ENCODE data around the gene PRDX5. TPM values are rescaled to one million over a fixed set of nuclear protein-coding genes. Genes with fewer than 3 reads are reported as not detected.

The PRDX5 gene
- total RNA-seq, 2 experiments from 2014 or later, result 156 to 164 TPM

DNA sequence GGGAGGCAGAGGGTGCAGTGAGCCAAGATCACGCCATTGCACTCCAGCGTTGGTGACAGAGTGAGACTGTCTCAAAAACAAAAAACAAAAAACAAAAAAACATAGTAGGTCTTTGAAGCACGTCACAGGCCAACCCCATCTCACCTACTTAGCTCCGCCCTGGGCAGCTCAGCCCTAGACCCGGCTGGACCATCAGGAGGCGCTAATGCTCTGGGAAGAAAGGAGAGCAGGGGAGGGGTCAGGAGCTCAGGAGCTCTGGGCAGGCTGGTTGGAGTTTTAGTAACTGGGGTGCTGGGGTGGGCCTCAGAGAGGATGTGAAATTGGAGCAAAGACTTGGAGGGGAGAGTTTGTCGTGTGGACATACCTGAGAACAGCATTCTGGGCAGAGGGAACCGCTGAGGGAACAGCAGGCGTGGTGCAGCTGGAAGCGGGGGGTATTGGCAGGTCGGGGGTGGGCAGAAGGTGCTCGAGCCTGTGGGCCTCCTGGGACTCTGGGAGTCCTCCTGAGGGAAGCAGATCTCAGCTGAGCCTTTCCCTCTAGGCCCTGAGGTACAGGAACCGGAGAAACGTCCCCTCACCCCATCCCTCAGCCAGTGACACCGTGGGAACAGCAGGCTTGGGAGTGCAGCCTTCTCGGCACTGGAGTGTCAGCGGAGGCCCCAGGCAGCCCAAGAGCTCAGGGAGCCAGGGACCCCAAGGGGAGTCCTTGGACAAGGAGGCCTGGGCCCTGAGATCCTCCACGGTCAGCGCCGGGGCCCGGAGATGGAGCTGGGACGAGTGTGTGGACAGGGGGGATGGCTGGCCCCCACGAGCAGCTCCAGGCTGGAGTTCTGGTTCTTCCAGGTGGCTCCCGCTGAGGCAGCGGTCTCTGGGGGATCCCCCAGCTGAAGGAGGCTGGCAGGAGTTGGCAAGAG, 38.8 kb downstream of the PRDX5 start:
- Mint-ChIP-seq H3K27ac (peak overlapping the region; percentile 56), H3K4me3 (peak overlapping the region; percentile 4), H3K36me3 (peaks cover 10% of the 10 kb centered on the region), H3K27me3 (no peaks in the 10 kb centered on the region), H3K4me1 (ENCODE audit: low read depth) (peaks cover 32% of the 10 kb centered on the region), H3K9me3 (no peaks in the 10 kb centered on the region)
- DNase-seq, result peak; percentile 71
- CTCF ChIA-PET, result interaction anchor here (0.9 to 2.1 kb wide), 5 partner anchors 14 to 1528 kb away, joined by 3 to 13 read pairs (median 8); partner anchors contain the start of gene CCDC88B
- intact Hi-C loops (cut with micrococcal nuclease), result no loop called here
- POLR2A ChIA-PET, result interaction anchor here (0.6 to 2.8 kb wide), 6 partner anchors 11 to 422 kb away, joined by 3 to 10 read pairs (median 4); partner anchors contain the start of genes PRDX5 and TRMT112

DNA sequence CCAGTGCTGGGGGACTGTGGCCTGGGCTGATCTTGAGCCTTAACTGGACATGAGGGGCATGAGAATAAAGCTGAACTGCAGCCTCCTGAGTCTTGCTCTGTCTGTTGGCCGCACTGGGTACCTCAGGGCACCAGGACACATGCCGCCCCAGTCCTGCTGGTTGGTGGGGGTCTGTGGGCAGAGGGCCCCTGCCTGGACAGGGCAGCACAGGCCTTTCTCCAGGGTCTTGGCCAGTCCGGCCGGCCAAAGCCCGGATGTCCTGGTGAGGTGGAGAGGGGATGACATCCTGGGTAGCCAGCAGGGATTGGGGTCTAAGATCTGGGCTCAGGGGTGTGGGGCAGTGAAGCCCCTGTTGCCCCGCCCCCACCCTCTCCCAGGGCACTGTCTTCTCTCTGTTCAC, 39.5 kb downstream of the PRDX5 start:
- Mint-ChIP-seq H3K4me1 (ENCODE audit: low read depth) (peaks cover 37% of the 10 kb centered on the region), H3K27me3 (no peaks in the 10 kb centered on the region), H3K27ac (peak overlapping the region; percentile 53), H3K9me3 (no peaks in the 10 kb centered on the region), H3K4me3 (no peak overlapping the region), H3K36me3 (peaks cover 15% of the 10 kb centered on the region)
- intact Hi-C loops (cut with micrococcal nuclease), result no loop called here
- no peak for DNase-seq
- POLR2A ChIA-PET, result interaction anchor here (1.9 to 2.8 kb wide), 2 partner anchors 16 to 40 kb away, joined by 6 to 10 read pairs; partner anchors contain the start of genes PRDX5 and TRMT112
- CTCF ChIA-PET, result interaction anchor here (0.9 to 2.1 kb wide), 7 partner anchors 15 to 1527 kb away, joined by 3 to 13 read pairs (median 4); partner anchors contain the start of genes CCDC88B, PRDX5 and TRMT112

DNA sequence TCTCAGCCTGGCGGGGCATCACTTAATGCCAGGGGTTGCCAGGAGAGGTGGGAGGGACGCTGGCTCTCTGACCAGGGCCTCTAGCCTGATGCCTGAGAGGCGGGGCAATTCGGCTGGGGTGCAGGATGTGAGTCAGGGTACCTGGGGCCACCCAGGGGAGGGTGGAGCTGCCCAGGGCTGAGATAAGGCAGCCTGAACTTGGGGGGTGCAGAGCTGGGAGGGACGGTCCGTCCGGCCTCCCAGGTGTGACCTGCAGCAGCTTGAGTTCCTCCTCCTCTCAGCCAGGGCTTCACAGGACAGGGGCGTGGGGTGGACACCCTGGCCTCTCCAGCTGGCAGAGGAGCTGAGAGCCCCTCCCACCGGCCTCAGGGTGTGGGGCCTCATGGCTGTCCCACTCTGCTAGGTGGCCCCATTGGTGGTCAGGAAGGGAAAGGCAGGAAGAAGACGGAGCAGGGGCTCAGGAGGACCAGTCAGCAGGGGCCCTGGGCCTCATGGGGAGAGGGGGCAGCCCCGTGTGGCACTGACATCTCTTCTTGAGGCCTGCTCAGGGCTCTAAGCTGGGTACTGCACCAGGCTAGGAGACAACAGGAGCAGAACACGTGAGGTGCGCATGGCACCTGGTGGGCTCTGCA, 40.1 kb downstream of the PRDX5 start:
- Mint-ChIP-seq H3K4me3 (peak overlapping the region; percentile 60), H3K27ac (peak overlapping the region; percentile 53), H3K27me3 (no peaks in the 10 kb centered on the region), H3K4me1 (ENCODE audit: low read depth) (peaks cover 37% of the 10 kb centered on the region), H3K9me3 (no peaks in the 10 kb centered on the region), H3K36me3 (peaks cover 15% of the 10 kb centered on the region)
- ChIA-PET CTCF (interaction anchor here (0.9 to 2.1 kb wide), 3 partner anchors 15 to 91 kb away, joined by 4 to 13 read pairs (median 4); partner anchors contain the start of genes PRDX5 and TRMT112), POLR2A (interaction anchor here (1.9 to 2.8 kb wide), 2 partner anchors 16 to 41 kb away, joined by 6 to 10 read pairs; partner anchors contain the start of genes PRDX5 and TRMT112)
- intact Hi-C loops (cut with micrococcal nuclease), result loop anchor here (2.0 kb wide), 2 partner anchors 15 to 91 kb away; no protein-coding TSS in a partner anchor
- DNase-seq, result peak; percentile 82

DNA sequence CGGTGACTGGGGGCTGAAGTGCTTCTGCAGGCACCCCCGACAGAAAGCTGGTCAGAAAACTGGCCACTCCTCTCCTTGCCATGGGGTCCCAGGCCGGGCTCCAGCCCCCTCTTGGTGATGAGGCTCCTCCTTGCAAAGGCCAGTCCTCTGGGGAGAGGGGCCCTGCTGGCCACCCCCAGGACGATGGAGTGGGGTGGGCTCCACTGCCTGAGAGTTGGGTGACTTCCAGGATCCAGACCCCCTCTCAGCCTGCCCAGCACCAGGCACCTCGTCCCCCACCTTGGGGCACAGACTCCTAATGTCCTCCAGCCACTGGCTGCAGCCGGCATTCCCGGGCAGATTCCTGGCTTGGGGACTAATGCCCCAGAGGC, 40.6 kb downstream of the PRDX5 start:
- Mint-ChIP-seq H3K36me3 (peaks cover 15% of the 10 kb centered on the region), H3K27ac (peak overlapping the region; percentile 53), H3K9me3 (no peaks in the 10 kb centered on the region), H3K4me3 (peak overlapping the region; percentile 60), H3K4me1 (ENCODE audit: low read depth) (peaks cover 37% of the 10 kb centered on the region), H3K27me3 (no peaks in the 10 kb centered on the region)
- ChIA-PET POLR2A (interaction anchor here (1.9 to 2.8 kb wide), 2 partner anchors 17 to 41 kb away, joined by 6 to 10 read pairs; partner anchors contain the start of genes PRDX5 and TRMT112), CTCF (interaction anchor here (0.9 to 1.4 kb wide), 5 partner anchors 16 to 90 kb away, joined by 3 to 5 read pairs (median 4); partner anchors contain the start of genes PRDX5 and TRMT112)
- DNase-seq, result no peak
- intact Hi-C loops (cut with micrococcal nuclease), result loop anchor here (2.0 kb wide), 2 partner anchors 16 to 90 kb away; no protein-coding TSS in a partner anchor

DNA sequence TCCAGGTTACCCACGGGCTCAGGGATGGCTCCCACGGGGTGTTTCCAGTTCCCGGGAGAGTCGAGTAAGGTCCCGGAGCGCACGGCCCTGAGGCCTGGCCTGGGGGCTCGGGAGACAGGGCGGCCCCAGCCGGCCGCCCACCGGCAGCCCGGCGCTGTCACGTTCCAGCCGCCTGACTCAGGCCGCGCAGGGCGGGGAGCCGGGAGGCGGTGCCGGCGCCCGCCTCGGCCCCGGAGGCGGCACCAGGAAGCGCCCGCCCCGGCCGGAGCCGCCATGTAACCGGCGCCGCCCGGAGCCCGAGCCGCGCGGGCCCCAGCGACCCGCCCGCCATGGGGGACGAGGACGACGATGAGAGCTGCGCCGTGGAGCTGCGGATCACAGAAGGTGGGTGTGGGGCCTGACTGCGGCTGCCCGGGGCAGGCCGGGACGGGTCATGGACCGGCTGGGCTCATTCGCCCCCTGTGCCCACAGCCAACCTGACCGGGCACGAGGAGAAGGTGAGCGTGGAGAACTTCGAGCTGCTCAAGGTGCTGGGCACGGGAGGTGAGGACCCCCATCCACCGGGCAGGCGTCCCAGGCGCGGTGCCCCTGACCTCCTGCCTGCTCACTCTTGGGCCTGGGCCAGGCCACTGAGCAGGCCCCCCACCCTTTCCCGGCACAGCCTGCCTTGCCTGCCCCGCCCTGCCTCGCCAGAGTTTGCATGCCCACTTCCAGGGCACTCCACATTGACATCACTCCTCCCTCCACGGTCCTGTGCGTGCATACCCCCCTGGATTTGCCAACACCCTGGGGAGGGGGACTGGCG, 41.2 kb downstream of the PRDX5 start, which contains the start of gene RPS6KA4:
RPS6KA4 (plus strand) TSS at position 256 of the 805 bp plus-strand sequence; CDS start at position 330, 74 bp downstream.
- peaks cover 37% of the 10 kb centered on the region for H3K4me1 Mint-ChIP-seq (ENCODE audit: low read depth)
- DNase-seq, result peak; percentile 68
- H3K27me3 Mint-ChIP-seq, result no peaks in the 10 kb centered on the region
- peak within 1 kb of the TSS; percentile 58 for H3K27ac Mint-ChIP-seq
- H3K36me3 Mint-ChIP-seq, result peaks cover 17% of the 10 kb centered on the region
- H3K9me3 Mint-ChIP-seq, result no peaks in the 10 kb centered on the region
- intact Hi-C loops (cut with micrococcal nuclease), result loop anchor here (2.0 kb wide), 2 partner anchors 16 to 90 kb away; no protein-coding TSS in a partner anchor
- CTCF ChIA-PET, result interaction anchor here (1.0 to 1.5 kb wide), 7 partner anchors 13 to 384 kb away, joined by 3 to 5 read pairs (median 3); partner anchors contain the start of genes CCDC88B, PRDX5 and TRMT112
- peak within 1 kb of the TSS; percentile 91 for H3K4me3 Mint-ChIP-seq
- POLR2A ChIA-PET, result interaction anchor here (1.0 to 2.8 kb wide), 5 partner anchors 10 to 90 kb away, joined by 3 to 10 read pairs (median 3); partner anchors contain the start of genes PRDX5 and TRMT112

DNA sequence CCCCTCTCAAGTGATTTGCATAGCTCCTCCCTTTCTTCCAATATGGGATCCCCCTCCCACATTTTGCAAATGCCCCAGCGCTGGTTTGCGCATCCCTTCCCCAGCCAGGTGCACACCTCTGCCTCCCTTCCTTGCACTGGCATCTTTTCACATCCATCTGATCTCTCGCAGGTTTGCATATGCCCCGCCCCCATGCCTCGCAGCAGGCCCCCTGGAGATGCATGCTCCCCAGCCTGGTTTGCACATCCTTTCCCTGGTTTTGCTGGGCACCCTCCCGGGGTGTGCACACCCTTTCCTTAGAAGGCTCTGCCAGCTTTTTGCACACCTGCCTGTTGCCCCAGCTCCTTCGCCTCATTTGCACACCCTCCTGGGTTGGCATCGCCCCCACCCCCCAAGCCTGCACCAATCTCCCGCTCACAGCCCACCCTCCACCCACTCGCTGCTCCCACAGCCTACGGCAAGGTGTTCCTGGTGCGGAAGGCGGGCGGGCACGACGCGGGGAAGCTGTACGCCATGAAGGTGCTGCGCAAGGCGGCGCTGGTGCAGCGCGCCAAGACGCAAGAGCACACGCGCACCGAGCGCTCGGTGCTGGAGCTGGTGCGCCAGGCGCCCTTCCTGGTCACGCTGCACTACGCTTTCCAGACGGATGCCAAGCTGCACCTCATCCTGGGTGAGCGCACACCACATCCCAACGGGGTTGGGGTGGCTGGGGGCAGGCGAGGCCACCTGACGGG, 42.0 kb downstream of the PRDX5 start:
- ChIA-PET CTCF (interaction anchor here (1.0 to 1.5 kb wide), 10 partner anchors 12 to 384 kb away, joined by 3 to 7 read pairs (median 3); partner anchors contain the start of genes CCDC88B, PRDX5 and TRMT112), POLR2A (interaction anchor here (1.0 to 1.1 kb wide), 3 partner anchors 11 to 89 kb away, joined by 3 read pairs; no protein-coding TSS in a partner anchor)
- peak overlapping the region; percentile 91 for H3K4me3 Mint-ChIP-seq
- intact Hi-C loops (cut with micrococcal nuclease), result loop anchor here (2.0 kb wide), 2 partner anchors 17 to 89 kb away; no protein-coding TSS in a partner anchor
- DNase-seq, result peak; percentile 38
- H3K27me3 Mint-ChIP-seq, result no peaks in the 10 kb centered on the region
- H3K36me3 Mint-ChIP-seq, result peaks cover 20% of the 10 kb centered on the region
- H3K27ac Mint-ChIP-seq, result peak overlapping the region; percentile 58
- peaks cover 37% of the 10 kb centered on the region for H3K4me1 Mint-ChIP-seq (ENCODE audit: low read depth)
- no peaks in the 10 kb centered on the region for H3K9me3 Mint-ChIP-seq

DNA sequence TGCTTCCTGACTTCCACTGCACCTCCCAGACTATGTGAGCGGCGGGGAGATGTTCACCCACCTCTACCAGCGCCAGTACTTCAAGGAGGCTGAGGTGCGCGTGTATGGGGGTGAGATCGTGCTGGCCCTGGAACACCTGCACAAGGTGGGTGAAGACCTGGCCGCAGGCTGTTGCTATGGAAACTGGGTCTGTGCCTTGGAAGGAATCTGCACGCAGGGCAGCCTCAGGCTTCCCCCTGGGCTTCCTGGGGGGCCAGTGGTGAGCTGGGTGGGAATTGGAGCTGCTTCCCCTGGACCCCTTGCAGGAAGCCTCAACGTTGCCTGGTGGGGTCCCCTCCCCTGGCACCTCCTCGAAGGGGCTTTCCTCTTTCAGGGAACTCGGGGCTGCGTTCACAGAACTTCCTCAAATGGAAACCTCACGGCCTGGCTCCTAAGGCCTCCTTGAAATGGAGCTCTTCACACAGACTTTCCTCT, 42.6 kb downstream of the PRDX5 start:
- POLR2A ChIA-PET, result interaction anchor here (1.1 kb wide), 1 partner anchor 12 kb away, joined by 3 read pairs; no protein-coding TSS in a partner anchor
- H3K4me3 Mint-ChIP-seq, result peak overlapping the region; percentile 91
- no peak overlapping the region for H3K27ac Mint-ChIP-seq
- H3K36me3 Mint-ChIP-seq, result peaks cover 24% of the 10 kb centered on the region
- no peaks in the 10 kb centered on the region for H3K27me3 Mint-ChIP-seq
- intact Hi-C loops (cut with micrococcal nuclease), result no loop called here
- peaks cover 37% of the 10 kb centered on the region for H3K4me1 Mint-ChIP-seq (ENCODE audit: low read depth)
- no peaks in the 10 kb centered on the region for H3K9me3 Mint-ChIP-seq
- CTCF ChIA-PET, result interaction anchor here (0.6 to 1.5 kb wide), 7 partner anchors 12 to 89 kb away, joined by 3 to 7 read pairs (median 3); partner anchors contain the start of genes CCDC88B, PRDX5 and TRMT112
- no peak for DNase-seq

DNA sequence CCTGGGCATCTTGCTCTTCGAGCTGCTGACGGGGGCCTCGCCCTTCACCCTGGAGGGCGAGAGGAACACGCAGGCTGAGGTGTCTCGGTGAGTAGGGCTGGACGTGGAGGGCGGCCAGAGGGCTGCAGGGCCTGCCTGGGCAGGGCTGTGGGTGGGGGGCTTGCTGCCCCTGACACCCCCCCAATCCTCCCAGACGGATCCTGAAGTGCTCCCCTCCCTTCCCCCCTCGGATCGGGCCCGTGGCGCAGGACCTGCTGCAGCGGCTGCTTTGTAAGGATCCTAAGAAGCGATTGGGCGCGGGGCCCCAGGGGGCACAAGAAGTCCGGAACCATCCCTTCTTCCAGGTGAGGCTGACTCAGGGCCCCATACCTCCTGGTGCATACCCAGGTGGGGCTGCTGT, 43.7 kb downstream of the PRDX5 start:
- H3K27ac Mint-ChIP-seq, result peak overlapping the region; percentile 60
- no peak for DNase-seq
- H3K36me3 Mint-ChIP-seq, result peaks cover 28% of the 10 kb centered on the region
- H3K4me1 Mint-ChIP-seq (ENCODE audit: low read depth), result peaks cover 34% of the 10 kb centered on the region
- ChIA-PET POLR2A (no interaction called here), CTCF (interaction anchor here (1.4 kb wide), 1 partner anchor 19 kb away, joined by 5 read pairs; no protein-coding TSS in a partner anchor)
- H3K27me3 Mint-ChIP-seq, result no peaks in the 10 kb centered on the region
- H3K9me3 Mint-ChIP-seq, result no peaks in the 10 kb centered on the region
- no peak overlapping the region for H3K4me3 Mint-ChIP-seq
- intact Hi-C loops (cut with micrococcal nuclease), result no loop called here

DNA sequence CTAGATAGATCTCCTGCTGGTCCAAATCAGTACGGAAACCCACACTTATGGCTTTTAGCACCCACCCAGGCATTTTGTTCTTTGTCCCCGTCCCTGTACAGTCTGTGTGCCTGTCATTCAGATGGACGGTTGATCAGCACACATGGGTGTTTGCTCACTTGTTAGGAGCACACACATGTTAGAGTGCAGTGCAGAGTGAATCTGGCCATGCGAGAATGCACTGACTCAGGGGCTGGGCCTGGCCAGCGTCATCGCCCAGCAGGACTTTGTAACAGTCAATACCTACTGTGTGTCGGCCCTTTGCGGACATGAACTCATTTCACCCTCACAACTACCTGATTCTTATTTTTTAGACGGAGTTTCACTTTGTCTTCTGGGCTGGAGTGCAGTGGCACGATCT, 44.4 kb downstream of the PRDX5 start:
- DNase-seq, result no peak

DNA sequence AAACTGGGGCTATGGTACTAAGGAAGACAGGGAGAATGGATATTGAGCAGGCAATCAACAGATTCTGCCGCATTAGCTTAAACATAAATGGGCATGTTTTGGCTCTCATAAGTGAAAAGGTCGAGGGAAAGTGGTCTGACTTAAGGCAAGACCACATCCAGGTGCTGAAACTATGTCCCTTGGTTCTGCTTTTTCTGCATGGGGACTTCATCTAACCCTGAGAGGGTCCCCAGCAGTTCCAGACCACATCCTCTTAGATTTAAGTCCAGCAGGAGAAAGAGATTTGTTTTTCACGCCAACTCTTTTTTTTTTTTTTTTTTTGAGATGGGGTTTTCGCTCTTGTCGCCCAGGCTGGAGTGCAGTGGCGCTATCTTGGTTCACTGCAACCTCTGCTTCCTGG, 46.5 kb downstream of the PRDX5 start:
- Mint-ChIP-seq H3K4me3 (no peak overlapping the region), H3K27me3 (no peaks in the 10 kb centered on the region), H3K27ac (no peak overlapping the region), H3K9me3 (no peaks in the 10 kb centered on the region), H3K4me1 (ENCODE audit: low read depth) (peaks cover 23% of the 10 kb centered on the region), H3K36me3 (peaks cover 34% of the 10 kb centered on the region)
- CTCF ChIA-PET, result interaction anchor here (0.7 kb wide), 1 partner anchor 415 kb away, joined by 4 read pairs; no protein-coding TSS in a partner anchor
- intact Hi-C loops (cut with micrococcal nuclease), result no loop called here
- POLR2A ChIA-PET, result no interaction called here
- no peak for DNase-seq

More for the DNA sequence above, 44.4 kb downstream of the PRDX5 start:
- POLR2A ChIA-PET, result no interaction called here
- H3K9me3 Mint-ChIP-seq, result no peaks in the 10 kb centered on the region
- CTCF ChIA-PET, result no interaction called here
- H3K4me3 Mint-ChIP-seq, result no peak overlapping the region
- H3K4me1 Mint-ChIP-seq (ENCODE audit: low read depth), result peaks cover 34% of the 10 kb centered on the region
- H3K27ac Mint-ChIP-seq, result peak overlapping the region; percentile 60
- no peaks in the 10 kb centered on the region for H3K27me3 Mint-ChIP-seq
- intact Hi-C loops (cut with micrococcal nuclease), result no loop called here
- peaks cover 30% of the 10 kb centered on the region for H3K36me3 Mint-ChIP-seq

Data from activated CD4-positive, alpha-beta memory T cell treated with anti-CD3 and anti-CD28 coated beads for 36 hours (primary cell).